Fibroblast of lung (primary cell): ENCODE data around the gene MYOZ3.

ENCODE experiments used
- CTCF ChIP-seq, 2 donors: IDR thresholded peaks in 1 of 2; conservative IDR thresholded peaks in 1 of 2; 1 replicate in 1 of 2; 2 replicates in 1 of 2; pipeline ENCODE4 v1.5.1; 2011 to 2012; ENCODE audit warnings: low read length in 2 of 2, control low read depth in 1 of 2, inconsistent platforms in 1 of 2, low read depth in 1 of 2, mild to moderate bottlenecking in 1 of 2
- EZH2 ChIP-seq: IDR thresholded peaks from 2 replicates; pipeline ENCODE4 v1.5.1; 2012; ENCODE audit warnings: low read length, control low read depth, mild to moderate bottlenecking; ENCODE audit errors: missing control alignments

GRCh38 chr5:150674341-150674821 is 13.3 kb downstream of the MYOZ3 start:
- TF ChIP-seq CTCF (conservative IDR thresholded peaks at IDR 0.05 in 1 of 2, IDR thresholded peaks at IDR 0.05 in 1 of 2; ENCODE audit: low read depth in 1 of 2, low read length in 2 of 2) (no peak), EZH2 (no peak)
